Anterior cingulate cortex (tissue), 58 donors: ENCODE measurements around the gene CCN5.
"Not testable (repeated sequence)": the region's sequence is repeated elsewhere in the genome, so short reads cannot be mapped to it uniquely, and the experiment has no call there.

ENCODE experiments used
- DNase-seq, 58 donors: peaks; one replicate each; lab custom pipeline; 2025; lab: John Stamatoyannopoulos, UW

CCN5 gene, protein sequence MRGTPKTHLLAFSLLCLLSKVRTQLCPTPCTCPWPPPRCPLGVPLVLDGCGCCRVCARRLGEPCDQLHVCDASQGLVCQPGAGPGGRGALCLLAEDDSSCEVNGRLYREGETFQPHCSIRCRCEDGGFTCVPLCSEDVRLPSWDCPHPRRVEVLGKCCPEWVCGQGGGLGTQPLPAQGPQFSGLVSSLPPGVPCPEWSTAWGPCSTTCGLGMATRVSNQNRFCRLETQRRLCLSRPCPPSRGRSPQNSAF

DNA sequence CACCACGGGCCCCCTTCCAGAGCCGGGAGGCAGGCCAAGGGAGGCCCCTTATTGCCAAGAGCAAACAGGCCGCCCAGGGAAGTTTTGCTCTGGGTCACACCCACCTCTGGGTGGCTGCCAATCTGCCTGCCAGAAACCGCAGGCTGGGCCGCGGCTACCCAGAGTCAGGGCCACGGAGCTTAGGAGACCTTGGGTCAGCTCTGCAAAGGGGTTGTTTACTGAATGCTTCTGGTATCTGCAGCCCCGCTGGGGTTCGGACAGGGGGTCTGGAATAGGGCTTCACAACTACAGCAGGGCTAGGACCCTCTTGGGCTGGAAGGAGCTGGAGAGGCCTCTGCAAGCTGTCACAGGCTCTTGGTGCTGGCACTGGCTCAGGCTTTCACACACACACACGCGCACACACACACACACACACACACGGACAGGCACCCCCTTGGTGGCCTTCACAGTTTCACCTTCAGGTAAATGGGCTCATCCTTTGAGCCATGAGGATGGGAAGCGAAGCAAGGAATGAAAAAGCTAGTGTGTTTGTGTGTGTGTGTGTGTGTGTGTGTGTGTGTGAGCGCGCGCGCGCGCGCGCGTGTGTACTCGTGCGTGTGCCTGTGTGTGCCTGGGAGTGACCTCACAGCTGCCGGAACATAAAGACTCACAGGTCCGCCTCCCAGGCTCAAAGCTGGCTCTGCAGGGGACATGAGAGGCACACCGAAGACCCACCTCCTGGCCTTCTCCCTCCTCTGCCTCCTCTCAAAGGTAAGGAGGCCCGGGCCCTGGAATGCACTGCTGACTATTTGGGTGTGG, at the start of gene CCN5:
Gene CCN5, plus strand, starts transcription at position 669 of the 798 bp plus-strand sequence. Its CDS starts 22 bp downstream, at position 691.
- peak in 50 of 58 donors; percentile 5 to 81 (median 54) for DNase-seq

DNA sequence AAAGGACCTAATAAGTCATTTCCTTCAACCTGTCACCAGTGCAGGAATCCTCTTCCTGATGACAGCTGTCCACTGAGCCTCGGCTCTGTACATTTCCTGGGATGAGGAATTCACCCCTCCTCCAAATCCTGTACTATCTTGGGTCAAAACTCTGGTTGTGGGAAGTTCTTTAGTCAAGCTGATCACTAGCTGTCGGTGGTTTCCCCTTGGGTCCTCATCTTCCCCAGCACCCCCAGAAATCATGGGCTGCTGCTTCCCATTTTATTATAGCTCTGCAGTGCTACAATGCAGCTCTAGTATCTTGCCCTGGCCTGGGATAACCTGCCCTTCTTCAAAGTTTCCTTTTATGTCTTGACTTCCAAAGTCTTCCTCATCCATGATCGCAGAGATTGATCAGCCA, 49.1 kb upstream of the CCN5 start:
- no peak for DNase-seq

DNA sequence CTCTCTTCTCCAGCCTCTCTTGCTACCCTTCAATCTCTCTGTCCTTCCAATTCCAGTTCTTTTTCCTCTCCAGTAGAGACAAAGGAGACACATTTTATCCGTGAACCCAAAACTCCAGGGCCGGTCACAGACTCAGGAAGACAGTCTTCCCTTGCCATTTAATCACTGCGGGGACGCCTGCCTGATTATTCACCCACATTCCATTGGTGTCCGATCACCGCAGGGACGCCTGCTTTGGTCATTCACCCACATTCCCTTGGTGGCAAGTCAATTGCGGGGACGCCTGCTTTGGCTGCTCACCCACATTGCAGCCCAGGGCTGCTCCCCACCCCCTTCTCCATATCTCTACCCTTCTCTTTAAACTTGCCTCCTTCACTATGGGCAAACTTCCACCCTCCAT, 44.3 kb upstream of the CCN5 start:
- not testable (repeated sequence) for DNase-seq

DNA sequence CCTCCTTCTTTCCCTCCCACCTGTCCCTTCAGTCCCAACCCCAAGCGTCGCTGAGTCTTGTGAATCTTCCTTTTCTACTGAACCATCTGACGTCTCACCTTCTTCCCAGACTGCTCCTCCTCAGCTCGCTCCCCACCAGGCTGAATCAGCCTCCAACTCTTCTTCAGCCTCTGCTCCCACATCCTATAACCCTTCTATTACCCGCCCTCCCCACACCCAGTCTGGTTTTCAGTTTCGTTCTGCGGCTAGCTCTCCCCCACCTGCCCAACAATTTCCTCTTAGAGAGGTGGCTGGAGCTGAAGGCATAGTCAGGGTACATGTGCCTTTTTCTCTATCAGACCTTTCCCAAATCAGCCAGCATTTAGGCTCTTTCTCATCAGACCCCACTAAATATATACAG, 43.6 kb upstream of the CCN5 start:
- DNase-seq, result not testable (repeated sequence)

DNA sequence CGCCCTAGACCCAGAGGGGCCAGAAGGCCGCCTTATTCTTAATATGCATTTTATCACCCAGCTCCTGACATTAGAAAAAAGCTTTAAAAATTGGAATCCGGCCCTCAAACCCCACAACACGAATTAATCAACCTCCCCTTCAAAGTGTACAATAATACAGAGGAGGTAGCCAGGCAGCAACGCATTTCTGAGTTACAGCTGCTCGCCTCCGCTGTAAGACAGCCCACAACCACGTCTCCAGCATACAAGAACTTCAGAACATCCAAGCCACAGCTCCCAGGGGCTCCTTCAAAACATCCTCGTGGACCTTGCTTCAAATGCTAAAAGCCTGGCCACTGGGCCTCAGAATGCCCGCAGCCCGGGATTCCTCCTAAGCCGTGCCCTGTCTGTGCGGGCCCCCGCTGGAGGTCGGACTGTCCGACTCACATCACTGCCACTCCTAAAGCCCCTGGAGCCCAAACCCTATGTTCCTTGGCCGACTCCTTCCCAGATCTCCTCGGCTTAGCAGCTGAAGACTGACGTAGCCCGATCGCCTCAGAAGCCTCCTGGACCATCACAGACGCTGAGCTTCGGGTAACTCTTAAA, 42.8 kb upstream of the CCN5 start:
- DNase-seq, result not testable (repeated sequence)

DNA sequence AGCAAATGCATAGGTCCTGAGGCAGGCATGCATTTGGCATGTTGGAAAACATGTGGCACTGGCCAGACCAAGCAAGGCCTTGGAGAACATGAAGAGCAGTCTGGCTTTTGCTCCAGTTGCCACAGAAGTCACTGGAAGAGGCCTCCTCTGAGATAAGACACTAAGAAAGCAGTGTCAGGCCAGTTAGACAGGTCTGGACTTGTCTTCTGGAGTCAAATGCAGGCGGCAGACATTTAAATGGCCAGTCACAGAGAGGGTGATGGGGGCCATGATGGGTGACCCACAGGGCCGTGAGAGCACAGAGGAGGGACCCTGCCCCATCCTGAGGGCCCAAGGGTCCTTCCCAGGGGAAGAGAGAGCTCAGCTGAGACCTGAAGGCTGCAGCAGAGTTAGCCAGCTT, 36.9 kb upstream of the CCN5 start:
- no peak for DNase-seq

DNA sequence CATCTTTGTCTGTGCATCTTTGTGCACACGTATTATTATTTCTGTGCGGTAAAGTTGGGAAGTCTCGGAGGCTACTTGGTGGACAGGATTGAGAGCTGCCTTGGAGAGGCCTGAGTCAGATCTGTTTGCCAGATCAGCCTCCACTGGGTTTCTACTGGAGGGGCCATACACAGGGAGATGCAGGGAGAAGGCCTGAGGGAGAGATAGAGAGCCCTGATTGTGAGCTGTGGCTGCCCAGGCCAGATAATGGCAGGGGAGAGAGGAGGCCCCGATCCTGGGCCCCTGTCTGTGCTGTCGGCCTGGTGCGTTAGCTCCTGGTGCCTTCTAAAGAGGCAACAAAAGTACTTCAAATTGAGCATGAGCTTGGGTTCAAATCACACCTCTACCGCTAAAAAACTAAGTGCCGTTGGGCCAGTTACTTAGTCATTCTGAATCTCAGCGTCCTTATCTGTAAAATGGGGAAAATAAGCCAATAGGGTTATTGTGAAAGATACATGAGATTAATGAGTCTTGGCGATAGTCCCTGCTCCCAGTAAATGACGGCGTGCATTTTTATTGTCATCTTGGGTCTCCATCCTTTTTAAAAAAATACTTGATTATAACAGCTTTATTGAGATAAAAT, 36.1 kb upstream of the CCN5 start:
- DNase-seq, result no peak

DNA sequence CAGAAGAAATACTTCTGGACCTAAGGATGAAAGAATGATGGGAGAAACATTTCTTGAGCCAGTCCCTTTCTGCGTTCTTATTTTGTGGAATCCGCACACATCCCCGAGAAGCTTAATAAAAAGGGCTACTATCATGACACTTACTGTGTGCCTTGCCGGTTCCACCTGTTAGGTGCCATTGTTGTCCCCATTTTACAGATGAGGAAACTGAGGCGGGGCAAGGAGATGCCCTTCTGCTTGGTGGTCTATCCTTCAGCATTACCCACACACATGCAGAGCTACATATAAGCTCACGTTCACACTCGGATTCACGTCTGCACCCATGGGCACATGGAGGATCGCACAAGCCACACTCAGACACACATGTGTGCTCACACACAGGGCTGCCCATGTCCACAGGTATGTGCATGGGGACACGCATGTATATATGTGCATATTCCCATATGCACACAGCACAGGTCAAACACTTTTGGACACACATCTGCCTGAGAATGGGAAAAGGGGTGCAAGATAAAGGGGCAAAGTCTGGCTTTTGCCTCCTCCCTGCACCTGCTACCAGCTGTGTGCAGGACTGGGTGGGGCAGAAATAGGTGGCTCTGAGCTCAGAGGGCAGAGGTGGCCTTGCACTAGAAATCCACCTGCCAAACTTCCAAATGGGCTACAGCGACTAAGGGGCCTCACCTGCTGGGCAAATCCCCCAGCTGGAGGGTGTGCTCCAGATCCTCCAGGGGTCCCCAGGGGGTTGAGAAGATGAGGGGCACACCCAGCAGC, 33.2 kb upstream of the CCN5 start:
- DNase-seq, result no peak

DNA sequence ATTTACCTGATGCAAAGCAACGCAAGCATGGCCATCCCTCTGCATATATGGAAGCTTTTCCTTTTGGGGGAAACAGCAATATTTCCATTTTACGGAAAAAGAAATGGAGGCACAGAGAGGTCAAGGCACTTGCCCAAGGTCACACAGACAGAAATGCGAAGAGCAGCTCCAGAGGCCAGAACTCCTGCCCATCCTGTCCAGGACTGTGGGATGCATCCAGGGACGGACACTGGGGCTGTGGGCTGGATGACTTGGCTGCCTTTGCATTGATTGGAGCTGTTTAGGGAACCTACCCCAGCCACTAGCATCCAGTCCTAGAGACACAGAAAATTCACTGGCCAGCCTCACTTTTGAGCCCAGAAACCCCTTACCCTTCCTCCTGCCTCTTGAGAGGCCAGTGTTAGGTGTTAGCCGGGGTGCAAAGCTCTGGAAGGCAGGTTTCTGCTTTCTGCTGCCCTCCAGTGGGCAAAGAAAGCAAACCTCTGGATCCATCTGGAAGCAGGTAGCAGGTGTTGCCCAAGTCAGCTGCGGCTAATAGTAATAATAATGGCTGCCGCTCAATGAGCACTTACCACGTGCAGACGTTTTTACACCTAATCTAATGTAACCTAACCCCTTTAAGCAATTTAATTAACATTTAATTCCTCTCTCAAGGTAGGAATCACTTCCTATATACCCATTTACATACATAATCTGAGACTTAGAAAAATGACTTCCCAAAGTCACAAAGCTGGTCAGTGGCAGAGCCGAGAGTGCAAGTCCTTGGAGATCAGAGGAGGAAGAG, 31.7 kb upstream of the CCN5 start:
- peak in 19 of 58 donors; percentile 4 to 45 (median 20) for DNase-seq

DNA sequence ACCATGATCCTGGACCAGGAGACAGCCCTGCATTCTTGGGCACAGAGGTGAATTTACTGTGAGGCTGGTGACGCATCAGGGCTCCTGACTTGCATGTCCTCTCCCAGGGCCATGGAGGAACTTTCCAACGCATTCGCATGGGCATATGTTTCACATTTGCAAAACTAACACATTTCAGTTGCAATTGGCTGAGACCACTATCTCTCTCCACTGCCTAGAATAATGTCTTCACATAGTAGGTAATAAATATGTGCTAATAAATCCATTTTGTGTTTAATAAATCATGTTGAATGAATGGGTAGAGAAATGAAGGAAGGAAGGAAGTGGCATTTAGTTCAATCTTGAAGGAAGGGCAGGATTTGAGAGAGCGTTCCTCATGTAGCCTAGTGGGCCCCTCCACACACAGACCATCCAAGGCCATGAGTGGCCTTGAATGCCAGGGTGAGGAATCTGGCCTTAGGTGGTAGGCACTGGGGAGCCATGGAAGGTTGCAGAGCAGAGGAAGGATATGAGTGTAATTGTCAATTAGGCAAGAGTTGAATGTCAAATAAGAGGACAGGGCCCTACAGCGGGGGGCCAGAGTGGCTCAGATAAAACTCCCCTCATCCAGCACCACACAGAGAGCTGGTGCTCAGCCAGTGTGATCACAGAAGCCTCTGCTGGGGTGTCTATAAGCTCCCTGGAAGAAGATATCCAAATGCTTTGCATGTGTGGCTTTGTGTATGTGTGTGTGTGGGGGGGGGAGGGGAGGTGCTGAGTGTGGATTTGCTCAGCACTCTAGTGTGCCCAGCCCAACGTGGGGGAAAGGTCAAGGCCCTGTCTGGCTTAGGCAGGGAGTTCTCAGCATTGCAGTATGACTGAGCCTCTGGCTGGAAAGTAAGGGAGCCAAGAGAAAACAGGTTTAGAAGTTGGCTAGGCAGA, 30.9 kb upstream of the CCN5 start:
- no peak for DNase-seq

DNA sequence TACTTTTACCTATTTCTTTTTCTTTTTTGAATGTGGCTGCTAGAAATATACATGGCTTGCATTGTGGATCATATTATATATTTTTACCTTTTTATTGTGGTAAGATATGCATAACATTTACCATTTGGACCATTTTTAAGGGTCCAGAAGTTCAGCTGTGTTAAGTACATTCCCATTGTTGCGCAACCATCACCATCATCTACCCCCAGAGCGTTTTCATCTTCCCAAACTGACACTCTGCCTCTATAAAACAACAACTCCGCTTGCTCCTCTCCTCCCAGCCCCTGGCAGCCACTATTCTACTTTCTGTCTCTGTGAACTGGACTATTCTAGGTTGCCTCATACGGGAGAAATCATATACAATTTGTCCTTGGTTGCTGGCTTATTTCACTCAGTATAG, 28.2 kb upstream of the CCN5 start:
- no peak for DNase-seq

DNA sequence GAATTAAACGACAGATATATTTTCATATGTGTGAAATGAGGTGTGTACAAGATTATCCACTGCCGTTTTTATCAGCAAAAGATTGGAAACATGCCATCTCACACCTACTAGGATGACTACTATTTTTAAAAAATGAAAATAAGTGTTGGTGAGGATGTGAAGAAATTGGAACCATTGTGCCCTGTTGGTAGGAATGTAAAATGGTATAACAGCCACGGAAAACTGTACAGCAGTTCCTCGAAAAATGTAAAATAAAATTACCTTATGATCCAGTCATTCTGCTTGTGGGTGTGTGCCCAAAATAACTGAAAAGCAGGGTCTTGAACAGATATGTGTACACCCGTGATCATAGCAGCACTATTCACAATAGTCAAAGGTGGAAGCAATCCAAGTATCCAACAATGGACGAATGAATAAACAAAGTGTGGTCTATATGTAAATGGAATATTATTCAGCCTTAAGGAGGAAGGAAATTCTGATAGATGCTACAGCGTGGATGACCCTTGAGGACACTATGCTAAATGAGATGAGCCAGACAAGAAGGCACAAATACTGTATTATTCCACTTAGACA, 27.0 kb upstream of the CCN5 start:
- DNase-seq, result peak in 2 of 58 donors; percentile 25 to 50

DNA sequence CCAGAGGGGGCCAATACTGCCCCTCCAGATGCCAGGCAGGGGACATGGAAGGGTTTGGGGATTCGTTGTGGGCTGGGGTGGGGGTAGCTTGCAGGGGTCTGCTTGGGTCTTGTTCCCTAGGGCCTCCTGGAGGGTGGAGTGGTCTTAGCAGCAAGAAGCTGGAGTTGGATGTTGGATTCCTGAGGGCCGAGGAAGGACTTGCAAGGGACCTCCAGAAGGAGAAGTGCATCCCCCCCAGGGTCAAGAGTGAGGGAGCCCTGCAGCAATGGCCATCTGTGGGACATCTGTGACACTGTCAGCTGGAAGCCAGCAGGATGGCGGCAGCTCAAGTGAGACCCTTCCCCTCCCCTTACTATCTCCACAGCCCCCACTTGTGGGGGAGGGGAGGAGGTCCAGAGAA, 25.4 kb upstream of the CCN5 start:
- DNase-seq, result no peak

DNA sequence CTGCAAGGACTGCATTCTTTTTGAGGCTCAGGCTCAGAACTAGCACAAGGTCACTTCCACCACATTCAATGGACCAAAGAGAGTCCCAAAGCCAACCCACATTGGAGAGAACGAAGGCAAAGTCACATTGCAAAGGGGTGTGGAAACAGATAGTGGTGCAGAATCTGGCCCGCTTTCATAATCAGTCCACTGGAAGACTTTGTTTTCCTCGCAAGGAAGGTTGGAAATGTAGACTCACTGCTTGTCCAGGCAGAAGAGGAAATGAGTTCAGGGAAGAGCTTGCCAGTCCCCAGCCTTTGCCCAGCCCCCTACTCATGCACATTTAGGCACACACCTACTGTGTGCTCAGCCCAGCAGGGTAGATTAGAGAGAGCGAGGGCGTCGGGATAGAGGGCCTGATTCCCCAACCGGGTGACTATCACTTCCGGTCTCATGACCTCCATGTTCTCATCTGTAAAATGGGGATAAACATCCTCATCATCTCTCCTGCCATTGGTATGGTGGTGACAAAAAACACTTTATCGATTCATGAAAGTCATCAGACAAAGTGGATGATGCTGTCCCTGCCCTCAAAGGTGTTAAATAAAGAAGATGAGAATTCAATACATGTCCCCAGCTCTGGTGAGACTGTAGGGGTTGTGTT, 24.3 kb upstream of the CCN5 start:
- DNase-seq, result no peak

DNA sequence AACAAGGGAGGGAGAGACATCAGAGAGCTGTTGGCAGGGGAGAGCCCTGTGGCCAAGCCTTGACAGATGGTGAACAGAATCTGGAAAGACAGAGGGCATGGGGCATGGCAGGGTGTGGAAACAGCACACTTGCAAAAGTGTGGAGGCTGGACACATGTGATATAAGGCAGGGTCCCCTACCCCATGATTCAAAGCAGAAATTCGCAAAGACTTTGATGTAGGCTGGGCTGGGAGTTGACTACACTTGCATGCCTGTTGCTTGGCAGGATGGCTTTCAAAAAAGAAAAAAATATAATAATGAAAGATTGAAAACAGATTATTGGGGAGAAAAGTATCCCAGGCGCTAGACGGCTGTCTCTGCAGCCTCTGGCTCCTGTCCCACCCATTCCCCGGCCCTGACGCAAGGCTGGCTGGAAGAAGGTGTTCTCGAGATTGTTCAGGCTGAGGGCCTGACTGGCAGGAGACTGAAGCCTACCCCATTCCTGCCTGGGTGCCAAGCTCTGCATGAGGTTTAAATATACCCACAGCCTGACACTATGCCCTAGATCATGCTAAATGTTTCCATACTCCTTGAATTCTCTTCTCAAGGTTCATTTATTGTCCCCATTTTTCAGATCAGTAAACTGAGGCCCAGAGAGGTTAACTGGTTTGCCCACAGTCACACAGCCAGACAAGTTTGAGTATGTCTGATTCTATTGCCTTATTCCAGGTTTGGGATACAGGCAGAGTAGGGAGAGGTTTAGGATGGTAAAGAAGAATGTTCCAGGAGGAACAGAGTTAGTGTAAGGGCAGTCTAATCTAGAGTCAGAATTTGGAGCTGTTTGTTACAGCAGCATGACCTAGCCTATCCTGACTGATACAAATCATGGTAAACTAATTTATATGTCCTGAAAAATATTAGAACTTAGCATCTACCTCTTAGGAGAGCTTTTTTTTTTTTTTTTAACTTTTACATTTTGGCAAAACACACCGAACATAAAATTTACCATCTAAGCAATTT, 23.4 kb upstream of the CCN5 start:
- DNase-seq, result no peak

DNA sequence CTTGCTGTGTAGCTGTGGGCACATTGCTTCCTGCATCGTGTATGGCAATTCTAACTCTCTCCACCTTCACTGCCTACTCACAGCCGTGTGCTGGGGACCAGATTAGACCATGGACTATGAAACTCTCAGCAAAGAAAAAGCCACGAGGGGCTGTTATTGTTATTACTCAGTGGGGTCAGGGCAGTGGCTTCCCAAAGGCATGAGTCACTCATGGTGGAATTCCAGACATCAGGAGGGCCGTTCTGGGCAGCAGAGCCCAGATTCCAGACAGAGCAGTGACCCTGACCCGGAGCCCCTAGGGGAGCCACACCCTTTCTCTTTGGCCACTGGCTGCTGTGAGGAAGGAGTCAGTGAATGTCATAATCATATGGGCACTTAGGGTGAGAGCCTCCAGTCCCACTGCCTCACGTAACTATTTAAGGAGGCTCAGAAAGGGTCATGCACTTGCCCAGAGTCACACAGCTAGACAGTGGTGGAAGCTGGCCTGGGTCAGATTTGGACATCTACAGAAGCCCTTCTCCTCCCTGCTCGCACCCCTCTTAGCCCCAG, 22.2 kb upstream of the CCN5 start:
- DNase-seq, result no peak
